K562 (cell line): Measurements from ENCODE around the gene AGO4. TPM values are rescaled to one million over a fixed set of nuclear protein-coding genes. Genes with fewer than 3 reads are reported as not detected.
A peak's percentile ranks its signal among the peaks of the same experiment; 100 is the strongest.

Experiments
- ATAC-seq: fragments of 200-7000 bp; cut with Tn5 transposase; 3 replicates; pipeline ENCODE4 v1.9.1; 2020; ENCODE audit warnings: moderate library complexity
- BruUV-seq: library from RNA; stranded (reverse); fragments of 400-500 nt; replicated peaks from 2 replicates; lab custom pipeline; 2021; lab: Mats Ljungman, UMichigan
- CTCF ChIA-PET: fragments of 300-600 bp; formaldehyde crosslinking; extraction: SDS; loops from one replicate; lab custom pipeline; 2021; ENCODE audit warnings: low intra/inter-chr PET ratio; lab: Yijun Ruan, JAX
- POLR2A ChIA-PET: fragments of 300-600, 350-650 bp; sonication (Branson Sonifier 250); formaldehyde crosslinking; extraction: SDS; loops from one replicate; lab custom pipeline; 2021; ENCODE audit warnings: antibody characterized with exemption, inconsistent platforms; lab: Yijun Ruan, JAX
- DNase-seq, 4 experiments: peaks; one replicate each; pipeline versions ENCODE4 v3.0.0 to v3.0.0-alpha.2; 2011 to 2018; ENCODE audit warnings: low spot score in 3 of 4, mixed read lengths in 3 of 4; ENCODE audit errors: extremely low read depth in 1 of 4
- FAIRE-seq: peaks from 2 replicates; lab custom pipeline; 2011; peaks lifted over from hg19 to GRCh38; lab: Jason Lieb, UNC
- H2AFZ ChIP-seq: 2 replicates; pipeline ENCODE4 v1.6.0; 2011; ENCODE audit warnings: low read depth, low read length, control low read depth, inconsistent platforms
- H3K27ac ChIP-seq: fragments of 200-600 bp; 3 replicates; pipeline ENCODE4 v1.8.0; 2011; ENCODE audit warnings: low read depth, mild to moderate bottlenecking, control low read depth, inconsistent platforms, low read length, moderate library complexity, mixed read lengths; ENCODE audit errors: extremely low read depth
- H3K27me3 ChIP-seq, 2 experiments: fragments of 300-600 bp in 1 of 2; 2 replicates in 1 of 2; 3 replicates in 1 of 2; pipeline versions ENCODE4 v1.6.0 to v1.8.0; 2011; ENCODE audit warnings: inconsistent platforms in 2 of 2, low read length in 2 of 2, mild to moderate bottlenecking in 1 of 2, mixed read lengths in 1 of 2, moderate library complexity in 1 of 2; ENCODE audit not compliant: control insufficient read depth in 2 of 2, insufficient read depth in 2 of 2
- H3K36me3 ChIP-seq: fragments of 300-600 bp; 3 replicates; pipeline ENCODE4 v1.8.0; 2011; ENCODE audit warnings: mild to moderate bottlenecking, low read length, inconsistent platforms; ENCODE audit not compliant: control insufficient read depth, insufficient read depth
- H3K4me1 ChIP-seq, 2 experiments: fragments of 200-600 bp in 1 of 2; replicated peaks in 1 of 2; 2 replicates in 1 of 2; 3 replicates in 1 of 2; pipeline versions ENCODE4 v1.5.1 to v1.8.0; 2011; ENCODE audit warnings: inconsistent platforms in 2 of 2, low read length in 2 of 2, mild to moderate bottlenecking in 1 of 2, mixed read lengths in 1 of 2, moderate library complexity in 1 of 2; ENCODE audit not compliant: control insufficient read depth in 2 of 2, insufficient read depth in 2 of 2
- H3K4me2 ChIP-seq: 2 replicates; pipeline ENCODE4 v1.6.1; 2011; ENCODE audit warnings: low read length, control low read depth, inconsistent platforms, mixed read lengths; ENCODE audit not compliant: insufficient read depth
- H3K4me3 ChIP-seq: fragments of 200-600 bp; sonication (generic), shearing (Covaris generic); 2 replicates; pipeline ENCODE4 v1.5.1; 2016; ENCODE audit warnings: control low read depth, inconsistent platforms
- H3K79me2 ChIP-seq: fragments of 200-600 bp; 3 replicates; pipeline ENCODE4 v1.8.0; 2011; ENCODE audit warnings: low read length, inconsistent platforms; ENCODE audit not compliant: control insufficient read depth, insufficient read depth
- H3K9ac ChIP-seq, 2 experiments: 2 replicates each; pipeline versions ENCODE4 v1.6.0 to v1.6.1; 2011; ENCODE audit warnings: low read depth in 2 of 2, low read length in 2 of 2, control low read depth in 1 of 2, inconsistent platforms in 1 of 2, mild to moderate bottlenecking in 1 of 2, mixed read lengths in 1 of 2; ENCODE audit not compliant: insufficient read depth in 1 of 2
- H3K9me1 ChIP-seq: one replicate; pipeline ENCODE4 v1.6.0; 2011; ENCODE audit warnings: inconsistent platforms, mild to moderate bottlenecking, low read length, moderate library complexity; ENCODE audit not compliant: control insufficient read depth, insufficient read depth
- H3K9me3 ChIP-seq: replicated peaks from 2 replicates; pipeline ENCODE4 v1.5.1; 2011; ENCODE audit warnings: low read depth, low read length, inconsistent platforms; ENCODE audit not compliant: control insufficient read depth, insufficient read depth
- H4K20me1 ChIP-seq: replicated peaks from 2 replicates; pipeline ENCODE4 v1.6.1; 2011; ENCODE audit warnings: low read length, inconsistent platforms, mixed read lengths; ENCODE audit not compliant: control insufficient read depth, insufficient read depth
- IRF9 ChIP-seq: fragments of 450-650 bp; IDR thresholded peaks from 2 replicates; pipeline ENCODE4 v1.6.1; 2016; ENCODE audit warnings: missing biosample characterization, missing genetic modification characterization
- PCBP1 ChIP-seq: fragments of 200-400 bp; formaldehyde crosslinking; IDR thresholded peaks from 2 replicates; pipeline ENCODE4 v1.6.1; 2018; ENCODE audit warnings: mild to moderate bottlenecking, low read depth, low read length; ENCODE audit not compliant: poor library complexity, severe bottlenecking
- PML ChIP-seq: IDR thresholded peaks from 2 replicates; pipeline ENCODE4 v1.6.1; 2012; ENCODE audit warnings: low read length, inconsistent platforms
- PRDM10 ChIP-seq: fragments of 450-650 bp; IDR thresholded peaks from 2 replicates; pipeline ENCODE4 v1.6.1; 2018; ENCODE audit not compliant: partially characterized antibody
- TAF7 ChIP-seq: fragments of 450-650 bp; IDR thresholded peaks from 2 replicates; pipeline ENCODE4 v1.6.1; 2016; ENCODE audit warnings: missing genetic modification characterization, missing compliant biosample characterization
- WGBS: fragments of 100-300 bp; shearing (Covaris generic); methylation state at CpG from one replicate; pipeline ENCODE4 v1.1.6; 2016; ENCODE audit warnings: low coverage, mixed read lengths; ENCODE audit not compliant: insufficient coverage; ENCODE audit errors: missing lambda C conversion rate; 5-methylcytosine and 5-hydroxymethylcytosine counted together
- in situ Hi-C: fragments of 300-500 bp; cut with MboI; formaldehyde crosslinking; loops from 4 replicates; pipeline ENCODE4 v1.15.0; 2018; ENCODE audit warnings: inconsistent platforms, mixed read lengths
- intact Hi-C: fragments of 100-400 bp; cut with micrococcal nuclease; formaldehyde crosslinking; loops from 2 replicates; pipeline ENCODE4 v1.14.2; 2022
- polyA plus RNA-seq, 8 experiments: library from polyadenylated mRNA; depleted of rRNA in 4 of 8; stranded (reverse) in 5 of 8; unstranded in 3 of 8; fragments of >200 nt; fragmentation: Nextera tagmentation in 2 of 8; fragmentation: Illumina TruSeq in 1 of 8; extraction: Ambion mirVana in 2 of 8; extraction: Trizol in 1 of 8; gene quantifications; 2 replicates each; pipeline versions ENCODE4 v1.2.1 to v1.2.3, GENCODE V29; 2011 to 2014; ENCODE audit warnings: inconsistent platforms in 1 of 8, missing spikeins in 1 of 8
- total RNA-seq, 7 experiments: library from RNA; depleted of rRNA in 6 of 7; stranded (reverse); fragments of >200 nt in 6 of 7; fragmentation: Illumina TruSeq in 2 of 7; extraction: Trizol in 2 of 7; gene quantifications; 2 replicates each; pipeline versions ENCODE4 v1.2.1 to v1.2.3, GENCODE V29; 2011 to 2021; ENCODE audit warnings: low replicate concordance in 1 of 7

AGO4 gene
- total and polyA plus RNA-seq, 9 of the 15 experiments (the other 6 are each of a cell fraction or from before 2014, with no cell fraction given), result 1.3 to 10.5 (median 6.5) TPM

GRCh38 chr1:35866991-35867390 is 59.2 kb downstream of the AGO4 start:
- H3K9ac ChIP-seq, result no peak overlapping the region
- in situ Hi-C loops (no loop called here), intact Hi-C loops (no loop called here)
- H4K20me1 ChIP-seq, result no peaks in the 10 kb centered on the region
- H2AFZ ChIP-seq, result peak overlapping the region; percentile 73
- BruUV-seq, result no TSS peak
- H3K4me1 ChIP-seq, result peaks cover 0 to 6% of the 10 kb centered on the region in 2 experiments; a peak in 1 of 5 replicates
- CTCF ChIA-PET, result no interaction called here
- TF ChIP-seq PCBP1, result no peak
- TF ChIP-seq IRF9 (tag), result no peak
- TF ChIP-seq PML, result no peak
- TF ChIP-seq PRDM10, result no peak
- TF ChIP-seq TAF7 (tag), result no peak
- H3K9me3 ChIP-seq, result no peaks in the 10 kb centered on the region
- FAIRE-seq (no peak), DNase-seq (no peak), ATAC-seq (no peak)
- no peaks in the 10 kb centered on the region for H3K9me1 ChIP-seq
- no peak overlapping the region for H3K4me2 ChIP-seq
- peaks cover 24% of the 10 kb centered on the region for H3K79me2 ChIP-seq
- H3K36me3 ChIP-seq, result no peaks in the 10 kb centered on the region
- WGBS, result 38% methylated on average over 3 of the region's 3 CpGs
- H3K27me3 ChIP-seq, result no peaks in the 10 kb centered on the region
- no peak overlapping the region for H3K27ac ChIP-seq
- no peak overlapping the region for H3K4me3 ChIP-seq
- POLR2A ChIA-PET, result interaction anchor here (0.5 to 0.8 kb wide), 3 partner anchors 166 to 419 kb away, joined by 3 read pairs; no protein-coding TSS in a partner anchor
